Measurements from ENCODE around the gene ARMC3. TPM values are rescaled to one million over a fixed set of nuclear protein-coding genes. Genes with fewer than 3 reads are reported as not detected.
A peak's percentile ranks its signal among the peaks of the same experiment; 100 is the strongest.
"Not testable (repeated sequence)": the region's sequence is repeated elsewhere in the genome, so short reads cannot be mapped to it uniquely, and the experiment has no call there.

ARMC3 gene
- total RNA-seq, 1 experiment from 2014 or later: 0.10 TPM

DNA sequence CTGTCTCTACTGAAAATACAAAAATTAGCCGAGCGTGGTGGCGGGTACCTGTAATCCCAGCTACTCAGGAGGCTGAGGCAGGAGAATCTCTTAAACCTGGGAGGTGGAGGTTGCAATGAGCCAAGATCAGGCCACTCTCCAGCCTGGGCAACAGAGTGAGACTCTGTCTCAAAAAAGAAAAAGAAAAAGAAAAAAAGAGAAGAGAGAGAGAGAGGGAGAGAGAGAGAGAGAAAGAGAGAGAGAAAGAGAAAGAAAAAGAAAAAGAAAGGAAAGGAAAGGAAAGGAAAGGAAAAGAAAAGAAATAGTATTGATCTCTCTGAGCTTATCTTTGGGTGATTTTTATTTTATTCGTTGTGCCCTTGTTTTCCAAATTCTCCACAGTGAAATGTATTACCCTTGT, 1.2 kb downstream of the ARMC3 start:
- not testable (repeated sequence) for DNase-seq (ENCODE audit: low read depth)

- peak; percentile 64 for DNase-seq (ENCODE audit: low read depth)
Measured at GRCh38 chr10:22931948-22932347, 4.1 kb downstream of the ARMC3 start.

- peak; percentile 11 for DNase-seq (ENCODE audit: low read depth)
Measured at GRCh38 chr10:22932626-22933370, 4.9 kb downstream of the ARMC3 start.

GRCh38 chr10:22934726-22935125, 6.9 kb downstream of the ARMC3 start:
- DNase-seq (ENCODE audit: low read depth): peak; percentile 24

DNA sequence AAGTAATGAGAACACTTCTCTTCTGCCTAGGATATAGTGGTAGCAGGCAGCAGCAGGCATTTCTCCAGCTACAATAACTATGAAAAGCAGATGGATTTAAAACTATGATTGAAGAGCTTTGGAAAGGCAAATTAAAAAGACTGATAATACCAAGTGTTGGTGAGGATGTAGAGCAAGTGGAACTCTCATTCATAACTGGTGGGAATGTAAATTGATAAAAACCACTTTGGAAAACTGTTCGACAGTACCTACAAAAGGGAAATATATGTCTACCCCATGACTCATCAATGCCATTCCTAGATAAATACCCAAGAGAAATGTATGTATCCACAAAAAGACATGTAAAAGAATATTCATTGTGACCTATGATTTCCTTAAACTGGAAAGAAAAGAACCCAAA, 14.6 kb downstream of the ARMC3 start:
- DNase-seq (ENCODE audit: low read depth): no peak

- DNase-seq (ENCODE audit: low read depth): no peak
Measured at GRCh38 chr10:22945934-22946673, 18.3 kb downstream of the ARMC3 start.

- DNase-seq (ENCODE audit: low read depth): no peak
Measured at GRCh38 chr10:22954970-22955369, 27.1 kb downstream of the ARMC3 start.

- no peak for DNase-seq (ENCODE audit: low read depth)
Measured at GRCh38 chr10:22958338-22958737, 30.5 kb downstream of the ARMC3 start.

DNA sequence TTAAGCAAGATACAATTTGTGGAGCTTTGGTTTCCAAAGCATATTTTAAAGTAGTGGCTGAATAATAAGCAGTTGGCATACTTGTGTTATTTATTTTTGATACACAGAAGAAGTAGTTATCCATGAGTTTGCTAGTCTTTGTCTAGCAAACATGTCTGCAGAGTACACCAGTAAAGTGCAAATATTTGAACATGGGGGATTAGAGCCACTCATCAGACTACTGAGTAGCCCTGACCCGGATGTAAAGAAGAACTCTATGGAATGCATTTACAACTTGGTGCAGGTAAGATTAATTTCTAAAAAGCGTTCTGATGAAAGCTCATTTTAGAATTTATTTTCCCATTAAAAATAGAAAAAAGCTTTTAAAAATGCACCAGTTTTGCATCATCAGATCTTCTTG, 31.4 kb downstream of the ARMC3 start:
- no peak for DNase-seq (ENCODE audit: low read depth)

DNA sequence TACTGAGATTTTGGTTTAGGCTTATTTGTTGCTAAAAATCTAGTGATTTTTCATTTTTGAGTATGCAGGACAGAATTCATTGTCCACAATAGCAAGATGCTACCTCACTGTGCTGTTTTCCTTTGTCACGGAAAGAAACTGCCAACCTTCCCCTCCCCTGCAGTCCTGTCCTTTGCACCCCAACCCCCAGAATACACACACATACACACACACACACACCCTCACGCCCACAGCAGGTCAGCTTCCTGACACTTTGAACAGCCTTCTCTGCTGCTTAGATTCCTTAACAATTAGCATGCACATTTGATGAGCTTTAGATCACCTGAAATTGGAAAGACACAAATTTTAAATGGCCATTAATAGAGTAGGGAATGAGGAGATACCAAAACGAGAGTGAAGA, 32.1 kb downstream of the ARMC3 start:
- DNase-seq (ENCODE audit: low read depth): no peak

DNA sequence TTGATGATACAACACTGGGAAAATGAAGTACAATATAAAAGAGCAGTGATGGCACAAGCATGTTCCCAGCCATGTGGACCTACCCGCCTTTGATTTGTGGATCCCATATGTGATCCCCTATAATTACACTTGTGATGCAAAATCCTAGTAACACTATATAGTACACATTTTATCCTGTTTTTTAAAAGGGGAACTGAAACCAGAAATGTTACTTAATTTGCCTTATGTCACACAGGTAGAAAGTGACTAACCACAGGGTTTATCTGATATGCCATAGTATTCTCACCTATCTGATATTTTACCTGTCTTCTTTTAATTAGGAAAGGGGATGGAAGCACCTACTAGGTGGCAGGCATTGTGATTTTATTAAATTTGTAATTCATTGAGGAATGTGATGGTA, 35.0 kb downstream of the ARMC3 start:
- DNase-seq (ENCODE audit: low read depth): no peak

GRCh38 chr10:22969704-22970103, 41.9 kb downstream of the ARMC3 start:
- no peak for DNase-seq (ENCODE audit: low read depth)

- DNase-seq (ENCODE audit: low read depth): no peak
Measured at GRCh38 chr10:22976534-22976933, 48.7 kb downstream of the ARMC3 start.

DNA sequence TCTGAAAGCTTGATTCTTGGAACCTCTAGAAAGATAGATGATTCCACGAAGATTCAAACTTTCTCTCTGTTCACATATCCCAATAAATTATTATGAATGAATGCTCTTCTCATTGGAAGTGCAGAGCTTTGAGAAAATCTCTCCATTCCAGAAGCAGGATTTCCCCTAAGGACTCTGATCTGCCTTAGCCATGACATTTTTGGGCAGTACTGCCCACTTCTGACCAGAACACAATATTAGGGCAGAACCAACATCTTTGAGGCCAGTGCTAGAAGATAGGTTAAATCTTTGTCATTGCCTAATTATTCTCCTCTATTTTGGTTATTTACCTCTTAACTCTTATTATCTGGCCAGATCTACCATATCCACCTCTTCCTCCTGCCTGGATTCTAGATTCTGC, 49.9 kb downstream of the ARMC3 start:
- no peak for DNase-seq (ENCODE audit: low read depth)

DNA sequence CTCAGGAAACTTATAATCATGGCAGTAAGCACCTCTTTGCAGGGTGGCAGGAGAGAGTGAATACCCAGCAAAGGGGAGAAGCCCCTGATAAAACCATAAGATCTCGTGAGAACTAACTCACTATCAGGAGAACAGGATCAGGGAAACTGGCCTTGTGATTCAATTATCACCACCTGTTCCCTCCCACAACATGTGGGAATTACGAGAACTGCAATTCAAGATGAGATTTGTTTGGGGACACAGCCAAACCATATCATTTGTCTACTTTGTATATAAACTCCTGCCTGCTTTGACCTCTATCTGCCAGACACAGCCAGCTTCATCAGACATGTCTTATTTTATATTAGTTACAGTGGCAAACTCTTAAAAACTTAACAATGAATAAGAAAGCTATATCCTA, 50.4 kb downstream of the ARMC3 start:
- no peak for DNase-seq (ENCODE audit: low read depth)

DNA sequence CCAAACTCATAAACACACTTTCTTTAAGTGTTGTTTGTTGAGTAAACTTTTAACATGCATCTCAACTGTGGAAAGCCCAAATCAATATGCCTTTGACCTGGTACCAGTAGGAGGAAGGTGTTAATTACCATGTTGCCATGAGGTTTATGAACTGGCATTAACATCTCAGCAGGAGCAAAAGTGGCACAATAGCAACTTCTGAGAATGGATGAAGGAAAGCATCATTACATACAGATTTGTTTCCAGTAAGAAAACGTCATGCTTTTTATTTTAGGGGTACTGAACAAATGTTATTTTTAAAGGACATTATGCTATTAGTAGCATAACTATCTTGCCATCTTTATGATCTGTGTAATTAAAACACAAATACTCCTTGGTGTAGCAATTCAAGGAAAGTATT, 51.1 kb downstream of the ARMC3 start:
- no peak for DNase-seq (ENCODE audit: low read depth)

DNA sequence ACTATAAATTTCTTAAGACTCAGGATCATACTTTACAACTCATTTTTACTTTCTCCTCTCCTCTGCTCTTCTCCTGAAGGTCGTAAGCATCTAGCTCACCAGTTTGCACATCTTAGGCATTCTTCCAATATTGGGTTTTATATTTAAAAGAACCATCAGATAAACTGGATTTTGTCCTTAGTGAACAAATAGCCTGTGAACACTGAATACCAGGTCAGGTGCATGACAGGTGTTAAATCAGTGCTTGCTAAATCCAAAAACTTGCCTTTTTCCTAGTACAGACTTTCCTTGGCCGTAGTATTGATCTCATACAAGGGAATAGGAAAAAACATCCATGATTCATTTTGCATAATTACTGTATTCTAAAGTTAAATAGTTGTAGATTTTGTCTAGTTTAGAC, 53.0 kb downstream of the ARMC3 start:
- DNase-seq (ENCODE audit: low read depth): no peak

DNA sequence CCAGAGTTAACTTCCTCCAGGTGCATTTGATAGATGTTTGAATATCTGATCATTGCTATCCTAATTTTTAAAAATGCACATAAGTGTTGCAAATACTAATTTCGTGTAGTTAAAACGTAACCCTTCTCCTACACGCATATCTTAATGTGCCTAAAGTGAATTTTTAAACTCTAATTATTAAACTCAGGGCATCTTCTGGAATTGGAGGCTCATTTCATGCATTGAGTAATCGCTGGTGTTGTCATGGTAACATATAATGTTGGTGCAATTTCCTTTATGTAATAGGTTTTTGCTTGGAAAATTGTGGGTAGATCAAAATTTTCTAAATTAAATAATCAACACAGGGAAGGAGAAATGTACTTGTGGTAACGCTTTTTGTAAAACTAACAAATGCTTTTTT, 56.2 kb downstream of the ARMC3 start:
- DNase-seq (ENCODE audit: low read depth): no peak

GRCh38 chr10:22986771-22987542, 59.1 kb downstream of the ARMC3 start:
- DNase-seq (ENCODE audit: low read depth): peak; percentile 25

GRCh38 chr10:22988581-22989360, 60.9 kb downstream of the ARMC3 start:
- DNase-seq (ENCODE audit: low read depth): peak; percentile 39

- no peak for DNase-seq (ENCODE audit: low read depth)
Measured at GRCh38 chr10:22990443-22990842, 62.6 kb downstream of the ARMC3 start.

DNA sequence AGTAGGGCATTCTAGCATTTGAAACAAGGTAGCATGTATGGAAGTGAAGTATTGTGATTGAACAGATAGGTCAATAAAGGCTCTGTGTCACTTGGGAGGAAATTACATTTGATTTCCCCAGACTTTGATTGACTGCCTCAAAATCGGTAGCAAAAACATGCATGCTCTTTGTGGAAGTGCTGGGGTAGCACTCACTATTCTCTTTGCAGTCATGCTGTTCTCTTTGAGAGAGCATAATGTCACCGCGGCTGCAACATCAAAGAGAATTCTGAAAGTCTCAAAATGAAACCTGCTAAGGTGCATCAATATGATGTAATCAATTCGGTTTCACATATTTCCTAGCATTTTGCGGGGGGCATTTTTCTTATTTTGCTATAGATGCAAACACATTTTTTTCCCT, 64.2 kb downstream of the ARMC3 start:
- DNase-seq (ENCODE audit: low read depth): no peak

All from M059J (cell line).